H1 (cell line): ENCODE results near the gene RAB31. TPM values are rescaled to one million over a fixed set of nuclear protein-coding genes. Genes with fewer than 3 reads are reported as not detected.

Source experiments
- GTF2F1 ChIP-seq: IDR thresholded peaks from 2 replicates; pipeline ENCODE4 v1.6.1; 2012; ENCODE audit warnings: low read depth, low read length, improper control_type of control experiment, borderline replicate concordance
- polyA plus RNA-seq, 7 experiments: library from polyadenylated mRNA; depleted of rRNA in 3 of 7; stranded (reverse) in 5 of 7; unstranded in 2 of 7; fragments of >200 nt in 5 of 7; fragments of 200-250 nt in 2 of 7; gene quantifications; 1 replicate in 5 of 7; 2 replicates in 1 of 7; 4 replicates in 1 of 7; pipeline versions ENCODE4 v1.2.1 to v1.2.3, GENCODE V29; 2011 to 2013; ENCODE audit warnings: missing spikeins in 2 of 7, mixed read lengths in 2 of 7
- total RNA-seq: library from RNA; stranded (reverse); fragmentation: NEBNext Ultra II Directional; extraction: Animal tissue kit (Norgen Biotek cat#: 25700); gene quantifications from 2 replicates; pipeline ENCODE4 v1.2.1, GENCODE V29; 2021

RAB31 gene
- total and polyA plus RNA-seq, 2 of the 8 experiments (the other 6 are each of a cell fraction or from before 2014, with no cell fraction given): 15.2 to 40.9 TPM

DNA sequence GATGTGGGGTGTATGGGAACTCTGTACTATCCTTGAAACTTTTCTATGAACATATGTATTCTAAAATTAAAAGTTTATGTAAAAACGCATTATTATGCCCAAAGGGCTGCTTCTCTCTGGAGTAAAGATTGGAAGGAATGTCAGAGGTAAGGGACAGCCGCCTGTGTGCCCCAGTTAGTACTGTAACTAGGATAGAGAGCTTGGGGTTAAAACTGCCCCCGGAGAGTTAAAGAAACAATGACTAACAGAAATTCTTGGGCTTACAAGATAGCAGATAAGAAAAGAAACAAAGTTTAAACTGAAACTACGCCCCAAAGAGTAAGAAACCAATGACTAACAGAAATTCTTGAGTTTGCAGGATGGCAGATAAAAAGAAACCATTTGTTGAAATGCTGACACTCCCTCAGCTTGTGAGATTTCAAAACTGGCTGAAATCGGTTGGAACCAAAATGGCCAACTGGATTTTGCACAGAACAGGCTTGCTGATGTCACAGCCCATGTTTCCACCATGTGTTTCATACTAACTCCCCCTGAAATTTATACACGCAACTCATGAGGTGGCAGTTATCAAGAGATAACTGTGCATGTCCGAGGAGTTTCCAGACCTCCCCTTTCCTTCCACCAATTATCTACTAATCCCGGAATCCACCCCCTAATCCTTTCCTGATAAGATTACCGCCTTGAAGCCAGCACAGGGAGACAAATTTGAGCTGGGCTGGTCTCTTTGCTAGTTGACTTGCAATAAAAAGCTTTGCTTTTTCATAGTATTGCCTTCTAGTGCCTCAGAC, 169.0 kb downstream of the RAB31 start (continued):
- no peak for TF ChIP-seq GTF2F1
- TF ChIP-seq, all 59 proteins: peak for 0
